Neural progenitor cell (in vitro differentiated cells): Measurements from ENCODE around the gene MTFR1L. TPM values are rescaled to one million over a fixed set of nuclear protein-coding genes. Genes with fewer than 3 reads are reported as not detected.
A peak's percentile ranks its signal among the peaks of the same experiment; 100 is the strongest.

Experiments used
- DNase-seq: peaks from one replicate; pipeline ENCODE4 v3.0.0-alpha.2; 2016; ENCODE audit warnings: low spot score
- H2AFZ ChIP-seq: fragments of 200-600 bp; sonication (generic); replicated peaks from 2 replicates; pipeline ENCODE4 v1.6.1; 2016; ENCODE audit warnings: antibody characterized with exemption
- H3F3A ChIP-seq: fragments of 200-600 bp; sonication (generic); 2 replicates; pipeline ENCODE4 v1.6.1; 2016; ENCODE audit warnings: antibody characterized with exemption, low read depth
- H3K27ac ChIP-seq: fragments of 200-600 bp; sonication (generic); 2 replicates; pipeline ENCODE4 v1.5.1; 2016; ENCODE audit warnings: mild to moderate bottlenecking
- H3K27me3 ChIP-seq: fragments of 200-600 bp; sonication (generic); 2 replicates; pipeline ENCODE4 v1.6.1; 2016; ENCODE audit warnings: mild to moderate bottlenecking, moderate library complexity
- H3K36me3 ChIP-seq: fragments of 200-600 bp; sonication (generic); 2 replicates; pipeline ENCODE4 v1.5.1; 2016
- H3K4me1 ChIP-seq: fragments of 200-600 bp; sonication (generic); 2 replicates; pipeline ENCODE4 v1.6.1; 2016; ENCODE audit warnings: mixed run types
- H3K4me2 ChIP-seq: fragments of 200-600 bp; sonication (generic); 2 replicates; pipeline ENCODE4 v1.6.1; 2016
- H3K4me3 ChIP-seq: fragments of 200-600 bp; sonication (generic); 2 replicates; pipeline ENCODE4 v1.5.1; 2016
- H3K79me2 ChIP-seq: fragments of 200-600 bp; sonication (generic); 2 replicates; pipeline ENCODE4 v1.6.1; 2016; ENCODE audit warnings: low read depth
- H3K9ac ChIP-seq: fragments of 200-600 bp; sonication (generic); 2 replicates; pipeline ENCODE4 v1.6.1; 2016
- H3K9me3 ChIP-seq: fragments of 200-600 bp; sonication (generic); 2 replicates; pipeline ENCODE4 v1.5.1; 2016; ENCODE audit warnings: low read depth
- H4K20me1 ChIP-seq: fragments of 200-600 bp; sonication (generic); 2 replicates; pipeline ENCODE4 v1.6.1; 2016; ENCODE audit warnings: low read depth
- H3K27ac Mint-ChIP-seq: 3 replicates; pipeline ENCODE4 v1.8.0; 2021; ENCODE audit warnings: mixed read lengths
- H3K27me3 Mint-ChIP-seq: 2 replicates; pipeline ENCODE4 v1.8.0; 2022; ENCODE audit warnings: low read depth, mild to moderate bottlenecking, inconsistent platforms, moderate library complexity, mixed read lengths; ENCODE audit not compliant: insufficient read depth
- H3K36me3 Mint-ChIP-seq: 3 replicates; pipeline ENCODE4 v1.8.0; 2021; ENCODE audit warnings: mixed read lengths
- H3K4me1 Mint-ChIP-seq: 3 replicates; pipeline ENCODE4 v1.8.0; 2021; ENCODE audit warnings: mixed read lengths
- H3K4me3 Mint-ChIP-seq: 3 replicates; pipeline ENCODE4 v1.8.0; 2021; ENCODE audit warnings: mild to moderate bottlenecking, moderate library complexity, mixed read lengths
- H3K9me3 Mint-ChIP-seq: 3 replicates; pipeline ENCODE4 v1.8.0; 2020; ENCODE audit warnings: mixed read lengths
- EZH2 ChIP-seq: fragments of 200-600 bp; sonication (generic); IDR thresholded peaks from 2 replicates; pipeline ENCODE4 v1.6.1; 2017; ENCODE audit warnings: antibody characterized with exemption, mild to moderate bottlenecking, moderate library complexity
- EZH2phosphoT487 ChIP-seq: fragments of 200-600 bp; sonication (generic); IDR thresholded peaks from 2 replicates; pipeline ENCODE4 v1.6.1; 2017; ENCODE audit warnings: antibody characterized with exemption
- total RNA-seq: library from RNA; depleted of rRNA; stranded (reverse); fragments of >200 nt; gene quantifications from 2 replicates; pipeline ENCODE4 v1.2.3, GENCODE V29; 2015; ENCODE audit warnings: low replicate concordance
- TF ChIP-seq, protein P1 (sequence below): fragments of 200-600 bp; sonication (generic); IDR thresholded peaks from 2 replicates; pipeline ENCODE4 v1.5.1; 2017; ENCODE audit warnings: antibody characterized with exemption, mild to moderate bottlenecking

Gene MTFR1L
- total RNA-seq: 20.7 and 31.2 TPM in 2 replicates

- peak within 1 kb of the TSS; percentile 75 for H3K4me3 ChIP-seq
Measured at GRCh38 chr1:25819491-25820246, at the start of gene MTFR1L. Gene MTFR1L (plus strand): TSS chr1:25819954. CDS start chr1:25823105, 3,151 bp downstream.

GRCh38 chr1:25770541-25771220 lies 49.1 kb upstream of the MTFR1L start:
- peak overlapping the region; percentile 91 for H3K27ac Mint-ChIP-seq
- Histone ChIP-seq H3K4me3 (no peak overlapping the region), H3F3A (peaks cover 21% of the 10 kb centered on the region), H3K36me3 (no peaks in the 10 kb centered on the region), H3K79me2 (no peaks in the 10 kb centered on the region), H2AFZ (peak overlapping the region; percentile 2), H3K9ac (no peak overlapping the region), H3K4me1 (peaks cover 44% of the 10 kb centered on the region), H3K27ac (peak overlapping the region; percentile 47), H3K9me3 (no peaks in the 10 kb centered on the region), H3K27me3 (no peaks in the 10 kb centered on the region), H3K4me2 (peak overlapping the region; percentile 15), H4K20me1 (no peaks in the 10 kb centered on the region)
- H3K4me1 Mint-ChIP-seq: peaks cover 61% of the 10 kb centered on the region
- H3K27me3 Mint-ChIP-seq: peaks cover 5% of the 10 kb centered on the region
- TF ChIP-seq EZH2phosphoT487: no peak
- TF ChIP-seq, protein P1, sequence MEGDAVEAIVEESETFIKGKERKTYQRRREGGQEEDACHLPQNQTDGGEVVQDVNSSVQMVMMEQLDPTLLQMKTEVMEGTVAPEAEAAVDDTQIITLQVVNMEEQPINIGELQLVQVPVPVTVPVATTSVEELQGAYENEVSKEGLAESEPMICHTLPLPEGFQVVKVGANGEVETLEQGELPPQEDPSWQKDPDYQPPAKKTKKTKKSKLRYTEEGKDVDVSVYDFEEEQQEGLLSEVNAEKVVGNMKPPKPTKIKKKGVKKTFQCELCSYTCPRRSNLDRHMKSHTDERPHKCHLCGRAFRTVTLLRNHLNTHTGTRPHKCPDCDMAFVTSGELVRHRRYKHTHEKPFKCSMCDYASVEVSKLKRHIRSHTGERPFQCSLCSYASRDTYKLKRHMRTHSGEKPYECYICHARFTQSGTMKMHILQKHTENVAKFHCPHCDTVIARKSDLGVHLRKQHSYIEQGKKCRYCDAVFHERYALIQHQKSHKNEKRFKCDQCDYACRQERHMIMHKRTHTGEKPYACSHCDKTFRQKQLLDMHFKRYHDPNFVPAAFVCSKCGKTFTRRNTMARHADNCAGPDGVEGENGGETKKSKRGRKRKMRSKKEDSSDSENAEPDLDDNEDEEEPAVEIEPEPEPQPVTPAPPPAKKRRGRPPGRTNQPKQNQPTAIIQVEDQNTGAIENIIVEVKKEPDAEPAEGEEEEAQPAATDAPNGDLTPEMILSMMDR: no peak
- TF ChIP-seq EZH2: no peak
- H3K4me3 Mint-ChIP-seq: peak overlapping the region; percentile 42
- peak; percentile 26 for DNase-seq
- no peaks in the 10 kb centered on the region for H3K36me3 Mint-ChIP-seq
- no peaks in the 10 kb centered on the region for H3K9me3 Mint-ChIP-seq

More at GRCh38 chr1:25819491-25820246, at the start of gene MTFR1L:
- Mint-ChIP-seq H3K36me3 (peaks cover 7% of the 10 kb centered on the region), H3K27me3 (peaks cover 11% of the 10 kb centered on the region), H3K4me3 (peak within 1 kb of the TSS; percentile 99), H3K9me3 (no peaks in the 10 kb centered on the region), H3K27ac (peak within 1 kb of the TSS; percentile 97), H3K4me1 (peaks cover 29% of the 10 kb centered on the region)
- H4K20me1 ChIP-seq: peaks cover 18% of the 10 kb centered on the region
- TF ChIP-seq EZH2phosphoT487 (no peak), EZH2 (no peak)
- TF ChIP-seq, protein P1: no peak
- H3K9ac ChIP-seq: peak within 1 kb of the TSS; percentile 43
- peaks cover 25% of the 10 kb centered on the region for H3K79me2 ChIP-seq
- H3K4me2 ChIP-seq: peak within 1 kb of the TSS; percentile 88
- H3K27me3 ChIP-seq: peaks cover 5% of the 10 kb centered on the region
- no peak within 1 kb of the TSS for H3K27ac ChIP-seq
- H3K4me1 ChIP-seq: peaks cover 10% of the 10 kb centered on the region
- peak within 1 kb of the TSS; percentile 72 for H2AFZ ChIP-seq
- peaks cover 25% of the 10 kb centered on the region for H3F3A ChIP-seq
- H3K36me3 ChIP-seq: no peaks in the 10 kb centered on the region
- H3K9me3 ChIP-seq: no peaks in the 10 kb centered on the region
- peak; percentile 86 for DNase-seq

DNA sequence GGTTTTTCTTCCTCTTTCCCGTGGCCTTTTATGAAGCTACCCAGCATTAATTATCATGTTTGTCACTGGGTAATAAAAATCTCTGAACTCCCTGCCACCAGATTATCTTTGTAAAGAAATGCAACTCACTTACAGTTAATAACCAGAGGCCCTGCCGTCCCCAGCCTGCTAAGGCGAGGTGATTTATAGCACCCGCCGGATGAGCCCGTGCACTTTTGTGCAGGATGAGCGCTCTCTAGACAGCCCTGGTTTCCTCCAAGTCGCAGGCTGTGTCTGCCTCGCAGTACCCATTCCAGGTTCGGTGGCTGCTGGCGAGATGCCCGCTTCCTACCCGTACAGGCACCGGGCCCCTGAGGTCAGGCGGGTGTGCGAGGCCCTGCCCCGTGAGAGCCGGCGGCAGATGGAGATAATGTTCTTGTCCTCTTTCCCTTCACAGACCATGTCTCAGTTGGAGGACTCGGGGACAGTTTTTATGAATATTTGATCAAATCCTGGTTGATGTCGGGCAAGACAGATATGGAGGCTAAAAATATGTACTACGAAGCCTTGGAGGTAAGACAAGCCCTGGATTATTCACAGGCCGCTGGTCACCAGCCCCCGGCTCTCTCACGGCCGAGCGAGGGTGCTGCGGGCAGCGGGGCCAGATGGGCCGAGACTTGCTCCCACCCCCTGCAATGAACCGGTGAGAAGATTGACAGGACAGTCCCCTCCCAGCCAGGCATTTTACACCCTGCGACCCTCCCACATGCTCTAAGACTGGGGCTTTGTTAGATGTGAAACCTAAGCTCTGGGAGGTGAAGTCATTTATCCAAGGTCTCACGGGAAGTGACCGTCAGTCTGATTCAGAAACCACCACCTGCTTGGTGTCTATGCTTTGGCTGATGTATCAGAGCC lies 48.3 kb upstream of the MTFR1L start:
- peak; percentile 87 for DNase-seq
- H3K9me3 Mint-ChIP-seq: no peaks in the 10 kb centered on the region
- Histone ChIP-seq H3F3A (peaks cover 21% of the 10 kb centered on the region), H4K20me1 (no peaks in the 10 kb centered on the region), H3K4me2 (peak overlapping the region; percentile 44), H3K4me3 (no peak overlapping the region), H2AFZ (peak overlapping the region; percentile 2), H3K9ac (no peak overlapping the region), H3K27ac (peak overlapping the region; percentile 47), H3K4me1 (peaks cover 42% of the 10 kb centered on the region), H3K79me2 (no peaks in the 10 kb centered on the region), H3K27me3 (no peaks in the 10 kb centered on the region), H3K36me3 (no peaks in the 10 kb centered on the region), H3K9me3 (no peaks in the 10 kb centered on the region)
- H3K27ac Mint-ChIP-seq: peak overlapping the region; percentile 91
- H3K4me3 Mint-ChIP-seq: peak overlapping the region; percentile 73
- TF ChIP-seq EZH2 (no peak), EZH2phosphoT487 (no peak)
- TF ChIP-seq, protein P1: no peak
- H3K36me3 Mint-ChIP-seq: no peaks in the 10 kb centered on the region
- H3K4me1 Mint-ChIP-seq: peaks cover 57% of the 10 kb centered on the region
- peaks cover 5% of the 10 kb centered on the region for H3K27me3 Mint-ChIP-seq
